Gastroesophageal sphincter (tissue), 3 donors: ENCODE data around the gene SRF.

Source experiments
- POLR2A ChIP-seq, 2 donors: fragments of 450-650 bp; IDR thresholded peaks; one replicate each; pipeline ENCODE4 v1.6.1; 2017; ENCODE audit warnings: antibody characterized with exemption in 2 of 2, mild to moderate bottlenecking in 2 of 2, moderate library complexity in 1 of 2
- TF ChIP-seq, protein P1 (sequence below), 4 experiments: fragments of 200-600 bp in 2 of 4; fragments of 450-650 bp in 2 of 4; sonication (generic) in 1 of 4; IDR thresholded peaks; one replicate each; pipeline ENCODE4 v1.5.1; 2017 to 2019; ENCODE audit warnings: antibody characterized with exemption in 4 of 4, mild to moderate bottlenecking in 2 of 4, moderate library complexity in 2 of 4

DNA sequence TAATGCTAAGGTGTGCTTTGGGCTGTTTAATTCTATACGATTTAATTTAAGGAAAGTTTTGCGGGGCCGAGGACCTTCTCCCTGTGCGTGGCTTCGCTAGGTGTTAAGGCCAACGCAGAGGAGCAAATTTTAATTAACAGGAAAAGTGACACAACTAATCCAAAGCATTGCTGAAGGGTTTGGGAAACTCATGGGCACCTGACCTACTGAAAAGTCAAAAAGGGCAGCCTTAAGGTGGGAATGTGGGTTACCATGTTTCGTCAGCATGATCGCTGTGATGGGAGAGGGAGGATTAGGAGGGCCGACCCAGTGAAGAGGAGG lies 10.5 kb downstream of the SRF start:
- TF ChIP-seq, protein P1, sequence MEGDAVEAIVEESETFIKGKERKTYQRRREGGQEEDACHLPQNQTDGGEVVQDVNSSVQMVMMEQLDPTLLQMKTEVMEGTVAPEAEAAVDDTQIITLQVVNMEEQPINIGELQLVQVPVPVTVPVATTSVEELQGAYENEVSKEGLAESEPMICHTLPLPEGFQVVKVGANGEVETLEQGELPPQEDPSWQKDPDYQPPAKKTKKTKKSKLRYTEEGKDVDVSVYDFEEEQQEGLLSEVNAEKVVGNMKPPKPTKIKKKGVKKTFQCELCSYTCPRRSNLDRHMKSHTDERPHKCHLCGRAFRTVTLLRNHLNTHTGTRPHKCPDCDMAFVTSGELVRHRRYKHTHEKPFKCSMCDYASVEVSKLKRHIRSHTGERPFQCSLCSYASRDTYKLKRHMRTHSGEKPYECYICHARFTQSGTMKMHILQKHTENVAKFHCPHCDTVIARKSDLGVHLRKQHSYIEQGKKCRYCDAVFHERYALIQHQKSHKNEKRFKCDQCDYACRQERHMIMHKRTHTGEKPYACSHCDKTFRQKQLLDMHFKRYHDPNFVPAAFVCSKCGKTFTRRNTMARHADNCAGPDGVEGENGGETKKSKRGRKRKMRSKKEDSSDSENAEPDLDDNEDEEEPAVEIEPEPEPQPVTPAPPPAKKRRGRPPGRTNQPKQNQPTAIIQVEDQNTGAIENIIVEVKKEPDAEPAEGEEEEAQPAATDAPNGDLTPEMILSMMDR (IDR thresholded peaks at IDR 0.05) = no peak
- no peak for TF ChIP-seq POLR2A (IDR thresholded peaks at IDR 0.05)
